HL-60 (cell line): ENCODE data around the gene DNAJC4.

Experiments used
- DNase-seq, 2 experiments: peaks; one replicate each; pipeline ENCODE4 v3.0.0-alpha.2; 2010 to 2020; ENCODE audit warnings: low read depth in 1 of 2, low spot score in 1 of 2
- H3K27ac ChIP-seq: fragments of 250-450 bp; sonication (Bioruptor Pico); replicated peaks from 2 replicates; pipeline ENCODE4 v1.5.1; 2020; ENCODE audit warnings: mild to moderate bottlenecking, moderate library complexity
- H3K27me3 ChIP-seq: fragments of 250-450 bp; sonication (Bioruptor Pico); 2 replicates; pipeline ENCODE4 v1.5.1; 2021; ENCODE audit warnings: mild to moderate bottlenecking, moderate library complexity; ENCODE audit not compliant: insufficient read depth, poor library complexity, severe bottlenecking
- H3K4me3 ChIP-seq: replicated peaks from 2 replicates; pipeline ENCODE4 v1.5.1; 2011; ENCODE audit warnings: mild to moderate bottlenecking, control low read depth, low read length; ENCODE audit not compliant: insufficient read depth
- GABPA ChIP-seq: IDR thresholded peaks from 2 replicates; pipeline ENCODE4 v1.6.1; 2012; ENCODE audit warnings: low read depth
- POLR2AphosphoS5 ChIP-seq: IDR thresholded peaks from 2 replicates; pipeline ENCODE4 v1.6.1; 2012; ENCODE audit warnings: low read depth
- SPI1 ChIP-seq: IDR thresholded peaks from 2 replicates; pipeline ENCODE4 v1.6.1; 2012; ENCODE audit warnings: low read depth, mild to moderate bottlenecking, borderline replicate concordance
- TF ChIP-seq, protein P1 (sequence below): IDR thresholded peaks from 2 replicates; pipeline ENCODE4 v1.6.1; 2012; ENCODE audit warnings: low read depth; ENCODE audit not compliant: insufficient replicate concordance
- TF ChIP-seq, protein P2 (sequence below): IDR thresholded peaks from one replicate; pipeline ENCODE4 v1.5.1; 2011; ENCODE audit warnings: low read length, control low read depth, inconsistent platforms; ENCODE audit not compliant: insufficient read depth

The DNAJC4 gene

DNA sequence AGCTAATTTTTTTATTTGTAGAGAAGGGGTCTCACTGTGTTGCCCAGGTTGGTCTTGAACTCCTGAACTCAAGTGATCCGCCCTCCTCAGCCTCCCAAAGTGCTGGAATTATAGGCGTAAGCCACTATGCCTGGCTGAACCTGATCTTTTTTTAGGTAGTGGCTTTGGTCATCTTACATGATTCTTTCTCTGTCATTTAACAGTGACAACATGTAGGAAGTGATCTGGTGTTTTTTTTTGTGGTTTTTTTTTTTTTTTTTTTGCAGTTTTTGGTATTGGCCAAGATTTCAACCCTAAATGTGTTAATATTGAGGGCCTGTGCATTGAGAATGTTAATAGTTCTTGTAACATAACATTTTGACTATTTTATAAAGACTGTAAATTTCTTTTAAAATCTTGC lies 31.8 kb upstream of the DNAJC4 start:
- H3K27me3 ChIP-seq = no peaks in the 10 kb centered on the region
- no peak overlapping the region for H3K27ac ChIP-seq
- DNase-seq = no peak
- no peak overlapping the region for H3K4me3 ChIP-seq
- TF ChIP-seq, protein P1, sequence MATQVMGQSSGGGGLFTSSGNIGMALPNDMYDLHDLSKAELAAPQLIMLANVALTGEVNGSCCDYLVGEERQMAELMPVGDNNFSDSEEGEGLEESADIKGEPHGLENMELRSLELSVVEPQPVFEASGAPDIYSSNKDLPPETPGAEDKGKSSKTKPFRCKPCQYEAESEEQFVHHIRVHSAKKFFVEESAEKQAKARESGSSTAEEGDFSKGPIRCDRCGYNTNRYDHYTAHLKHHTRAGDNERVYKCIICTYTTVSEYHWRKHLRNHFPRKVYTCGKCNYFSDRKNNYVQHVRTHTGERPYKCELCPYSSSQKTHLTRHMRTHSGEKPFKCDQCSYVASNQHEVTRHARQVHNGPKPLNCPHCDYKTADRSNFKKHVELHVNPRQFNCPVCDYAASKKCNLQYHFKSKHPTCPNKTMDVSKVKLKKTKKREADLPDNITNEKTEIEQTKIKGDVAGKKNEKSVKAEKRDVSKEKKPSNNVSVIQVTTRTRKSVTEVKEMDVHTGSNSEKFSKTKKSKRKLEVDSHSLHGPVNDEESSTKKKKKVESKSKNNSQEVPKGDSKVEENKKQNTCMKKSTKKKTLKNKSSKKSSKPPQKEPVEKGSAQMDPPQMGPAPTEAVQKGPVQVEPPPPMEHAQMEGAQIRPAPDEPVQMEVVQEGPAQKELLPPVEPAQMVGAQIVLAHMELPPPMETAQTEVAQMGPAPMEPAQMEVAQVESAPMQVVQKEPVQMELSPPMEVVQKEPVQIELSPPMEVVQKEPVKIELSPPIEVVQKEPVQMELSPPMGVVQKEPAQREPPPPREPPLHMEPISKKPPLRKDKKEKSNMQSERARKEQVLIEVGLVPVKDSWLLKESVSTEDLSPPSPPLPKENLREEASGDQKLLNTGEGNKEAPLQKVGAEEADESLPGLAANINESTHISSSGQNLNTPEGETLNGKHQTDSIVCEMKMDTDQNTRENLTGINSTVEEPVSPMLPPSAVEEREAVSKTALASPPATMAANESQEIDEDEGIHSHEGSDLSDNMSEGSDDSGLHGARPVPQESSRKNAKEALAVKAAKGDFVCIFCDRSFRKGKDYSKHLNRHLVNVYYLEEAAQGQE = no peak
- TF ChIP-seq POLR2AphosphoS5 (no peak), GABPA (no peak), SPI1 (no peak)
- TF ChIP-seq, protein P2, sequence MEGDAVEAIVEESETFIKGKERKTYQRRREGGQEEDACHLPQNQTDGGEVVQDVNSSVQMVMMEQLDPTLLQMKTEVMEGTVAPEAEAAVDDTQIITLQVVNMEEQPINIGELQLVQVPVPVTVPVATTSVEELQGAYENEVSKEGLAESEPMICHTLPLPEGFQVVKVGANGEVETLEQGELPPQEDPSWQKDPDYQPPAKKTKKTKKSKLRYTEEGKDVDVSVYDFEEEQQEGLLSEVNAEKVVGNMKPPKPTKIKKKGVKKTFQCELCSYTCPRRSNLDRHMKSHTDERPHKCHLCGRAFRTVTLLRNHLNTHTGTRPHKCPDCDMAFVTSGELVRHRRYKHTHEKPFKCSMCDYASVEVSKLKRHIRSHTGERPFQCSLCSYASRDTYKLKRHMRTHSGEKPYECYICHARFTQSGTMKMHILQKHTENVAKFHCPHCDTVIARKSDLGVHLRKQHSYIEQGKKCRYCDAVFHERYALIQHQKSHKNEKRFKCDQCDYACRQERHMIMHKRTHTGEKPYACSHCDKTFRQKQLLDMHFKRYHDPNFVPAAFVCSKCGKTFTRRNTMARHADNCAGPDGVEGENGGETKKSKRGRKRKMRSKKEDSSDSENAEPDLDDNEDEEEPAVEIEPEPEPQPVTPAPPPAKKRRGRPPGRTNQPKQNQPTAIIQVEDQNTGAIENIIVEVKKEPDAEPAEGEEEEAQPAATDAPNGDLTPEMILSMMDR = no peak

DNA sequence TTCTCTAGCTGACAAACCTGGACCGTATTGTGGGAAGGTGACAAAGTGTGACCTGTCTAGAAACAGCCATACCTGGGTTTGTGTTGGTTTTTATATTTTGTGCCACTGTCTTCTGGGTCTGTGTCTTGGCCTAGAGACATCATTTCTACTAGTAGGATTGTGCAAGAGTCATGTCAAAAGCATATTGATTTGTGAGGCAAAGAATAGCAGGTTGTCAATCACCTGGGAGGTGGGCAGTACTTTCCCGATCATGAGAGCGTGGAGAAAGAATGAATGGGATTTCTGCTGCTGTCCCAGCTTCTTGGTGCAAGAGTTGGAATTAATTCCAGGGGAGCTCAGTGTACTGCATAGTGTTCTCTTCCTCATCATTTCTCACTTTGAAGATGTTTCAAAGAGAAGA lies 28.8 kb upstream of the DNAJC4 start:
- TF ChIP-seq, protein P1 = no peak
- TF ChIP-seq POLR2AphosphoS5 = no peak
- TF ChIP-seq, protein P2 = no peak
- no peak overlapping the region for H3K4me3 ChIP-seq
- no peak overlapping the region for H3K27ac ChIP-seq
- H3K27me3 ChIP-seq = no peaks in the 10 kb centered on the region
- no peak for DNase-seq

DNA sequence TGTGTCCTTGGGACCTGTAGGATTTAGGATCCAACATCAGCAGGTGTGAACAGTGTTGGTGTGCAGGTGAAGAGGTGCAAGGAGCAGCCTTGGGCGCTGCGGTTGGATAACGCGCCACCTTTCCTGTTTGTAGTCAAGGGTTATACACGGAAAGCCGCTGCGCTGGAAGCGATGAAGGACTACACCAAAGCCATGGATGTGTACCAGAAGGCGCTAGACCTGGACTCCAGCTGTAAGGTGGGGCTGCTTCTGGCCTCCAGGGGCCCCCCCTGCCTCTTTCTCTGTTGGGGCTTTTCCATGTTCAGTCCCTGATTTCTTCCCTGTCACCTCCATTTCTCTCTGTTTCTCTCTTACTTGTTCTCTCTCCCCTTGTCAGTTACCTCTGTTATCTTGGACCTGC lies 27.4 kb upstream of the DNAJC4 start:
- no peak for DNase-seq
- H3K27me3 ChIP-seq = no peaks in the 10 kb centered on the region
- H3K27ac ChIP-seq = no peak overlapping the region
- no peak overlapping the region for H3K4me3 ChIP-seq
- no peak for TF ChIP-seq SPI1
- TF ChIP-seq, protein P1 = no peak
- no peak for TF ChIP-seq GABPA
- TF ChIP-seq, protein P2 = no peak
- no peak for TF ChIP-seq POLR2AphosphoS5
